Measurements from ENCODE around the gene KHSRP. TPM values are rescaled to one million over a fixed set of nuclear protein-coding genes. Genes with fewer than 3 reads are reported as not detected.

The KHSRP gene
- total RNA-seq, 1 donor from 2014 or later = 102 TPM

DNA sequence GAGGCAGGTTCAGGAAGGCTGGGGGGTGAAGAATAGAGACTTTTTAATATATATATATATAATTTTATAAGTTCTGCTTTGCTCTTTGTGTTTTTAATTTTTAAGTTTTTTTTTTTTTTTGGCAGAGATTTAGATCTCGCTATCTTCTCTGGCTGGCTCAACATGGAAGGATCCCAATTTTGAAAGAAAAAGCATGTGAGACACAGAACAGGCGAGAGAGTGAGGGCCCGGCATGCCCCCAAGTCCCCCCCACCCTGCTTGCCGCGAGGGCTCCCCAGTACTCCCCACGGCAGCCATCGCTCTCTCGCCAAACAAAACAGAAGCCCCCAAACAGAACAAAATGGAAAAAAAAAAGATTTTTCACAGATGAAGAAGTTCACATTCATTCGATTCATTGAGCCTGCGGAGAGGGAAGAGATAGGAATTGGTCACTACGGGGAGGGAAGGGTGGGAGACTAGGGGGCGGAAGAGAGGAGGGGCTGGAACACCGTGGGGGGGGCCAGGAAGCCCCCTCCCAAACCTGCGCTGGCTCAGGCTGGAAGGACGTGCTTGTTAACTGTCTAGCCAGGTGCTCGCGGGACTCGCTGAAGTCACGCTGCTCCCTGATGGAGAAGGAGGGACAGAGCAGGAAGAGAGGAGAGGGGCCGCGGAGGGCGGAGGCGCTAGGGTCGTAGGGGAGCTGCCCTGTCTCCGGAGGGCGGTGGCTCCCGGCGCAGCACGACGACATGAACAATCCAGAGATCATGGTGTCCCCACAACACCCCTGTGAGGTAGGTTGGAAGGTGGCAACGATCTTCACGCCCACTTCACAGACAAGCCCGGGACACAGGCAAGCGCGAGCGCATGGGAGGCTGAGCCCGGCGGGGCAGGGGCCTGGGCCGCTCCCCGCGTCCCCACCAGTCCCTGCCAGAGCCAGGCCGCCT is 10.6 kb downstream of the KHSRP start:
- H3K4me3 ChIP-seq = no peak overlapping the region
- intact Hi-C loops (cut with DNase I) = no loop called here
- TF ChIP-seq POLR2AphosphoS5 (IDR thresholded peaks at IDR 0.05; ENCODE audit: insufficient read depth in 1 of 2, low read depth in 1 of 2) (no peak), POLR2A (IDR thresholded peaks at IDR 0.05) (no peak)
- TF ChIP-seq, protein P1, sequence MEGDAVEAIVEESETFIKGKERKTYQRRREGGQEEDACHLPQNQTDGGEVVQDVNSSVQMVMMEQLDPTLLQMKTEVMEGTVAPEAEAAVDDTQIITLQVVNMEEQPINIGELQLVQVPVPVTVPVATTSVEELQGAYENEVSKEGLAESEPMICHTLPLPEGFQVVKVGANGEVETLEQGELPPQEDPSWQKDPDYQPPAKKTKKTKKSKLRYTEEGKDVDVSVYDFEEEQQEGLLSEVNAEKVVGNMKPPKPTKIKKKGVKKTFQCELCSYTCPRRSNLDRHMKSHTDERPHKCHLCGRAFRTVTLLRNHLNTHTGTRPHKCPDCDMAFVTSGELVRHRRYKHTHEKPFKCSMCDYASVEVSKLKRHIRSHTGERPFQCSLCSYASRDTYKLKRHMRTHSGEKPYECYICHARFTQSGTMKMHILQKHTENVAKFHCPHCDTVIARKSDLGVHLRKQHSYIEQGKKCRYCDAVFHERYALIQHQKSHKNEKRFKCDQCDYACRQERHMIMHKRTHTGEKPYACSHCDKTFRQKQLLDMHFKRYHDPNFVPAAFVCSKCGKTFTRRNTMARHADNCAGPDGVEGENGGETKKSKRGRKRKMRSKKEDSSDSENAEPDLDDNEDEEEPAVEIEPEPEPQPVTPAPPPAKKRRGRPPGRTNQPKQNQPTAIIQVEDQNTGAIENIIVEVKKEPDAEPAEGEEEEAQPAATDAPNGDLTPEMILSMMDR (IDR thresholded peaks at IDR 0.05) = no peak
- no peak for DNase-seq (ENCODE audit: extremely low spot score in 2 of 2)
- H3K27me3 ChIP-seq = no peaks in the 10 kb centered on the region
- H3K9me3 ChIP-seq = no peaks in the 10 kb centered on the region
- H3K27ac ChIP-seq = peak overlapping the region; percentile 53
- peaks cover 0 to 51% of the 10 kb centered on the region in 2 donors for H3K36me3 ChIP-seq
- H3K4me1 ChIP-seq = peaks cover 12% of the 10 kb centered on the region

DNA sequence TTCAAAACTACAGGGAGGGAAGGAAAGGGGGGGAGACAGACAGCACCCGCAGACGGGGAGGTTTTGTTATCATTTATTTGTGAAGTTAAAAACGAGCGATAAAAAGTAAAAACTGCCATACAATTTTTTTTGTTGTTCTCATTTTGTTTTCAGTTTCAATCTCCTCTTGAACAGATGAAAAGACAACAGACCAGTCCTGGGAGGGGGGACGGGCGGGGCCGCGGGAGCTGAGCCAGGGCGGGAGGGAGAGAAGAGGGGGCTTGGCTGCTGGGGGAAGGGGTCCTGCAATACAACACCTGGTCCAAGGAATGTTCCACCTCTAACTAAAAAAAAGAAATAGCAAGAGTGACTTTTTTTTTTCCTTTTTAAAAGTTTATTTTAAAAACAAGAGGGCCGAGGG is 11.3 kb downstream of the KHSRP start:
- H3K9me3 ChIP-seq = no peaks in the 10 kb centered on the region
- no peak for DNase-seq (ENCODE audit: extremely low spot score in 2 of 2)
- no peaks in the 10 kb centered on the region for H3K27me3 ChIP-seq
- peaks cover 12% of the 10 kb centered on the region for H3K4me1 ChIP-seq
- no peak overlapping the region for H3K27ac ChIP-seq
- intact Hi-C loops (cut with DNase I) = no loop called here
- TF ChIP-seq POLR2A (IDR thresholded peaks at IDR 0.05) (no peak), POLR2AphosphoS5 (IDR thresholded peaks at IDR 0.05; ENCODE audit: insufficient read depth in 1 of 2, low read depth in 1 of 2) (no peak)
- TF ChIP-seq, protein P1 (IDR thresholded peaks at IDR 0.05) = no peak
- peaks cover 0 to 44% of the 10 kb centered on the region in 2 donors for H3K36me3 ChIP-seq
- no peak overlapping the region for H3K4me3 ChIP-seq

DNA sequence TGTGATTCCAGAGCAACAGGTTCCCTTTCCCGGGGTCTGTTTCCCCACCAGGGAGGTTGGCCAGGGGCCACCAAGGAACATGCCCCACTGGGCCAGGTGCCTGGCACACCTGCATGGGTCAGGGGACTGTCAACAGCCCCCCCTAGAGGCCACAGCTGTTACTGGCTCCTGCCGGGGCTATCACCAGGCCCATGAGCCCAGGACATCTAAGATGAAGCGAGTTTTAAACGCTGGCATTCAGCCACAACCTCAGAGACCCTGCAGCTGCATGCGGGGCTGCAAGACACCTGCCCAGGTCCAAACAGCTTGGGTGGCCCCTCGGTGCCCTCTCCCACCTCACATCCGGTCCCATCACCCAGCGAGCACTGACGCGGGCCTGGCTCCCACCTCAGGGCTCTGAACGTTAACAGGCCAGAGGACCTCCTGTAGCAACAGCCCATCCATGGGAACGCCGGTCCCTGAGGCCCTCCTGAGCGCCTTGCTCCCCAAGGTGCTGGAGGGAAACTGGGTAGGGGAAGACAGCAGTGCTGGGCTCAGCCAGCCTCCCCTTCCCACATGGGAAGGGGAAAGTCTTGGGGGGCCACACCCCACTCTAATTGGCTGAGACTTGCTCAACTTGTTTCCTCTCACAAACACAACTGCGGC is 12.0 kb downstream of the KHSRP start:
- Histone ChIP-seq H3K4me3 (no peak overlapping the region), H3K27me3 (no peaks in the 10 kb centered on the region), H3K4me1 (peaks cover 12% of the 10 kb centered on the region), H3K27ac (peak overlapping the region; percentile 57), H3K36me3 (peaks cover 0 to 37% of the 10 kb centered on the region in 2 donors), H3K9me3 (no peaks in the 10 kb centered on the region)
- DNase-seq (ENCODE audit: extremely low spot score in 2 of 2) = no peak
- intact Hi-C loops (cut with DNase I) = no loop called here
- TF ChIP-seq POLR2A (IDR thresholded peaks at IDR 0.05) = no peak
- TF ChIP-seq, protein P1 (IDR thresholded peaks at IDR 0.05) = no peak
- no peak for TF ChIP-seq POLR2AphosphoS5 (IDR thresholded peaks at IDR 0.05; ENCODE audit: insufficient read depth in 1 of 2, low read depth in 1 of 2)

DNA sequence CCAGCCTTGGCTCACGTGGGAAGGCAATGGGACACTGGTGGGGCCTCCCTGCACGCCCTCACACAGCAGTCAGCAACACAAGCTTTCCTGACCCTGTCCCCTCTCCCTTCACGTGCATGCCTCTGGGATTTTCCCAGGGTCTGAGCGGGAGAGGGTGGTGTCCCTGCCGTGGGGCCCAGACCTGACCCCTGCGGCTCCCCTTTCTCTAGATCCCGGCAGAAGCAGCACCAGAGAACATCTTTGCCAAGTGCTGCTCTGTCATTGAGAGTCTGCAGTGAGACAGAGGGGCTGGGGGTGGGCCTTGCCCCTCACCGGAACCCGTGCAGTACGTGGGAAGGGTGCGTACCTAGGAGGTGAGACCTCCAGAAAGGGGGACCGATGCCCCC is 12.6 kb downstream of the KHSRP start:
- H3K27me3 ChIP-seq = no peaks in the 10 kb centered on the region
- TF ChIP-seq, protein P1 (IDR thresholded peaks at IDR 0.05) = no peak
- no peak for TF ChIP-seq POLR2AphosphoS5 (IDR thresholded peaks at IDR 0.05; ENCODE audit: insufficient read depth in 1 of 2, low read depth in 1 of 2)
- H3K36me3 ChIP-seq = peaks cover 0 to 32% of the 10 kb centered on the region in 2 donors
- no peak for DNase-seq (ENCODE audit: extremely low spot score in 2 of 2)
- H3K4me1 ChIP-seq = peaks cover 12% of the 10 kb centered on the region
- no peak overlapping the region for H3K4me3 ChIP-seq
- no peaks in the 10 kb centered on the region for H3K9me3 ChIP-seq
- H3K27ac ChIP-seq = no peak overlapping the region
- intact Hi-C loops (cut with DNase I) = no loop called here

Measured in vagina (tissue), 2 donors.